GM19043 (cell line): ENCODE results near the gene HBP1.
"Not testable (repeated sequence)": the region's sequence is repeated elsewhere in the genome, so short reads cannot be mapped to it uniquely, and the experiment has no call there.

Experiments
- ATAC-seq: cut with Tn5 transposase; IDR thresholded peaks from one replicate; pipeline ENCODE4 v1.9.1; 2021; ENCODE audit warnings: low read depth; ENCODE audit not compliant: unreplicated experiment

HBP1 gene

DNA sequence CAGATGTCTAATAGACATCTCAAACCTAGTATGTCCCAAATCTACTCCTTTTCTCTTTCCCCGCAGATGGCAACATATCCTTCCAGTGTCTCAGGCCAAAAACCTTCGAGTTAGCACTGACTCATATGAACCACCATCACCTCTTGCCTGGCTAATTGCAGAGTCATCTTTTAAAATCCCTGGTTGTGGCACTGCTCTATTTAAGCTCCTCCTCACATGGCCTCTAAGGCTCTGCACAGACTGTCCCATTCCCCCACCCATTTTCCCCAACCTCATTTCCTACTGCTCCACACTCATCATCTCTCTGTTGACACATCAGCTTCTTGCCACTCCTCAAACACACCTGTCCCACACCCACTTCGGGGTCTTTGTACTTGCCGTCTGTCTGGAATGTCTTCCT, 16.8 kb upstream of the HBP1 start:
- ATAC-seq, result no peak

DNA sequence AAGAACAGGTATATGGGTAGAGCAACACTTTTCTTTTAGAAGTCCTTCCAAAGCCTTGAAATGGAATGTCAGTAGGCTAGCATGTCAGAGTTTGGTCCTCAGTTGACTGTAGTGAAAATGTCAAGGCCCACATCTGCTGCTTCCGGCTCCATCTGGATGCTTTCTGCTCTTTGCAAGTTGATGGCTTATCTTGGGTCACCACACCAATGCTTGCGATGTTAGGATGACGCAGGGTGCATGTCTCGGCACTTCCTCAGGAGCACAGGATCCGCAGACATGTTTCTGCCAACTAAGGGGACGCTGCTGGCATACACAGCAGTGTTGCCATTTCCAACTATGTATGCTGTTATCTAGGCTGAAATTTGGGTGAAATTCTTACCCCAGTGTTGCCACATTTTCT, 14.0 kb upstream of the HBP1 start:
- no peak for ATAC-seq

DNA sequence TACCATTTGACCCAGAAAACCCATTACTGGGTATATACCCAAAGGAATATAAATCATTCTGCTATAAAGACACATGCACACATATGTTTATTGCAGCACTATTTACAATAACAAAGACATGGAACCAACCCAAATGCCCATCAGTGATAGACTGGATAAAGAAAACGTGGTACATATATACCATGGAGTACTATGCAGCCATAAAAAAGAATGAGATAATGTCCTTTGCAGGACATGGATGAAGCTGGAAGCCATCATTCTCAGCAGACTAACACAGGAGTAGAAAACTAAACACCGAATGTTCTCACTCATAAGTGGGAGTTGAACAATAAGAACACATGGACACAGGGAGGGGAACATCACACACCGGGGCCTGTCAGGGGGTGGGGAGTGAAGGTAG, 13.1 kb upstream of the HBP1 start:
- ATAC-seq, result not testable (repeated sequence)

DNA sequence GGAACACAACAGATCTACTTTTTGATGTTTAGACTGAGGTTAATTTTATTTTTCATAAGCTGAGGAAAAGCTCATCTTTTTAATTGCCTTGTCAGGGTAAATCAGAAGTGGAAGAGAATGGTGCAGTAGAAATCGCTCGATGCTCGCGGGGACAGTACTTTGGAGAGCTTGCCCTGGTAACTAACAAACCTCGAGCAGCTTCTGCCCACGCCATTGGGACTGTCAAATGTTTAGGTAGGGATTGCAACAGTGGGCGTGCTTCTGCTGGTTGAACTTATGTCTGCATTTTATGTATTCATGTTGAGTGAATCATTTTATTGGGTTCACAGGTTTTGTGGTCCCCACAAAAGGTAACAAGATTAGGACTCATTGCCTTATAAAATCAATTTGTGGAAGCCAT, 11.7 kb upstream of the HBP1 start:
- ATAC-seq, result no peak

DNA sequence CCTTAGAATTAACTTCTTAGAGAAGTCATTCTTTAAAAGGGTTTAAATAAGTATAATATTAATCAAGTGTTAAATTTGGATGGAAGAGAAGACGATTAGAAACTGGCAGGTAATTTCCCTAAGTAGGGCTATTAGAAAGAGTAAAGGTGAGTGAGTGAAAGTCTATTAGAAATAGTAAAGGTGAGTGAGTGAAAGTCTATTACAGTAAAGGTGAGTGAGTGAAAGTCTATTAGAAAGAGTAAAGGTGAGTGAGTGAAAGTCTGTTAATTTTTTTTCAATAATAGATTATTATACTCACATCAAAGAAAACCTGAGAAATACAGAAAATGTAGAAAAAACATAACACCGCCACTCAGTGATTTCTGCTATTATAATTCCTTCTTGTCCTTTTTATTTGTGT, 10.8 kb upstream of the HBP1 start:
- ATAC-seq, result no peak

DNA sequence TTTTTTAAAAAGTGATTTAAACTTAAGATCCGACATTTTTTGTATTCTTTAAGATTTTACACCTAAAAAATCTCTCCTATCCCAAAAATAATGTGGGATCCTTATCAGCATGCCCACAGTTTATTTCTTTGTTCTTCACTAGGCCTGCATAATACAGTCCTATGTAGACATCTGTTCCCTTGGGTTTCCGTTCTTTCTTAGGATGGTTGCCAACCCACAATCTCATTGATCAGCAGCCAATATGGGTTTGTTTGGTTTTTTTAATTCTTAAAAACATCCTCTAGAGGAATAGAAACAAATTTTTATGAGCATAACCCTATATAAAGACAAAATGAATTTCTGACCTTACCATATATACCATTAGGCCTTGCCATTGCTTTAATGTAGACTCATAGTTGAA, 8.4 kb upstream of the HBP1 start:
- ATAC-seq, result no peak

DNA sequence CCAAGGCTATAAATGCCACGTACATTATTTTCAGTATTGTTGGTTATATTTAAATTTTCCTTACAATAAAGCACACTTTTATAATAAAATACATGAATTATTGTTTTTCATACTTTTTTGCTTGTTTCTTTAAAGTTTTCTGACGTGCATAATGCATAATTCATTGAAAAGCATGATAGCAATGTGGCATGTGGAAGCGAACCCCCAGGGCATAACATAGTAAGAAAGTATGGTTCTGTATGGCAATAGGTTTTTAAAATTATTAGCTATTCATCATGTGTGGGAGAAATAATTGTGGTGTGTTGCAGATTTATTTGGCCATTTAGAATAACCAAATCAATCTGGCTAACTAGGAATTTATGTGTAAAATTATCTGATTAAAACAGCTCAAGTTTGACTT, 7.4 kb upstream of the HBP1 start:
- no peak for ATAC-seq

DNA sequence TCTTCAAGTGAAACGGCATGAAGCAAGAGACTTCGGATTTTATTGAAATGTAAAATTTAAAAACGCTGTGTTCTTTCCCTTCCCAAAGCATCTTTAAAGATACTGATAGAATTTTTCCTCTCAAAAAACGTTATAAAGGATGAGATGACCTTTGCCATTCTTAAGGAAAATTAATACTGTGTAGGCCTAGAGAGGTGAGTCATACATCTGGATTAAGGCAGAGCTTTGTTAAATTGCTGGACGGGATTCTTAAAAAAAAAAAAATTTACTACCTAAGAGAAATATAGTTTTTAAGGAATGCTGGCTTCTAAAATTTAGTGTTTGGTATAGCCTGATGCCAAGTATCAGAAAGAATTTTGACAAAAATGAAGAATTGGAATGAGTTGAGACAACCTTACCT, 6.3 kb upstream of the HBP1 start:
- ATAC-seq, result no peak

DNA sequence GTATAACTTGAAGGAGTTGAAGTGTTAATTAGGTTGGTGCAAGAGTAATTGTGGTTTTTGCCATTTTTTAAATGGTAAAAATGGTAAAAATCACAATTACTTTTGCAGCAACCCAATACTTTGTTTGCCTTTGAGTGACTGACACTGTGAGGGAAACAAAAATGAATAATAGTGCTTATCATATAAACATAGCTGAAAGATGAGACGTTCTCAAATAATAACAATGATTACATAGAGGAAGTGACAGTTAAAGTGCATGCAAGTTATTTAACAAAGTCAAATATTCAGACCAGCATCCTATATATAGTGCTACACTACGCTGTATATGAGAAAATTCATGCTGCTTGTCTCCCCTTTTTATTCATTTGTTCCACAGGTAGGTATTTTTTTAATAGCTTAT, 4.7 kb upstream of the HBP1 start:
- ATAC-seq, result no peak

DNA sequence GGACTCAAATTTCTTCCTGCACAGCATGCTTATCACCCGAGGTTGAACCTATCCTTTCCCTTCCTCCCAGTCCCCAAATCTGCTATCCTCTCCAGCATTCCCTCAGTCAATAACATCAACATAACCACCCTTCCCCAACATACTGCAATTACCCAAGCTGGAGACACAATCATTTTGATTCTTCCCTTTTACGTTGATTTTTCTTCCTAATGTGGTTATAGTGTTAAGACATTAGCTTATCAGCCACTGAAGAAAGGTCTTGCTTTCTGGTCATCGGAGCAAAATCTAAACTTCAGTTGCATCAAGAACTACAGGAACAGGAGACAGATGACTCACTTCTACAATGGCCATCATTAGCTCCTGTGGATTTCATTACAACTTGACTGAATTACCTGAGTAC, 3.5 kb upstream of the HBP1 start:
- ATAC-seq, result no peak

DNA sequence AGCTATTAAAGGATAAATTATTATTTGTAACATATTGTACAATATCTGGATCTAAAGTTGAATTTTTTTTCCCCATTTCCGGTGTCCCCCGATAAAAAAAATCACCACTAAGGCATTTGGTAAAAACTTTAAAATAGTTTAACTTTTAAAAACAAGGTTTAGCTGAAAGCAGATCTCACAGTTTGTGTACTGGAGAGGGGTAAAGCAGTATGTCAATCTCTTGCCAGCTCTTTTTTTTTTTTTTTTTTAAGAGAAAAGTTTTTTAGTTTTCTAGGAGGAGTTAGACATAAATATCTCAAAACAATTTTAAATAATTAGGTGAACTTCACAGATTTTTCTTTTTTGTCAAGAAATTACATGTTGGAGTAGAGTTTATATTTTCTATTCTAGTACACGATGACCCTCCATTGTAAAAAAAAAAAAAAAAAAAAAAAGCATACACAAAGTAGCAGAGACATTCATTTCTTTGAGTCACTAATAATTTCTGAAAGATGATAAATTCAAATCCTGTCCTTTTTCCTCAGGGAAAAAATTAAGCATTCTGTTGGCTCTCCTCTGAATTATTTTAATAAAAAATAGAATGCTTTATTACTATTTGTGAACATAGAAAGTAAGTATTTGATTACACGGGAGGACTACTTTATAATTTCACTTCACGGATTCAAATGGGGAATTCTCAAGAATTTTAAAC, 1.9 kb upstream of the HBP1 start:
- no peak for ATAC-seq

DNA sequence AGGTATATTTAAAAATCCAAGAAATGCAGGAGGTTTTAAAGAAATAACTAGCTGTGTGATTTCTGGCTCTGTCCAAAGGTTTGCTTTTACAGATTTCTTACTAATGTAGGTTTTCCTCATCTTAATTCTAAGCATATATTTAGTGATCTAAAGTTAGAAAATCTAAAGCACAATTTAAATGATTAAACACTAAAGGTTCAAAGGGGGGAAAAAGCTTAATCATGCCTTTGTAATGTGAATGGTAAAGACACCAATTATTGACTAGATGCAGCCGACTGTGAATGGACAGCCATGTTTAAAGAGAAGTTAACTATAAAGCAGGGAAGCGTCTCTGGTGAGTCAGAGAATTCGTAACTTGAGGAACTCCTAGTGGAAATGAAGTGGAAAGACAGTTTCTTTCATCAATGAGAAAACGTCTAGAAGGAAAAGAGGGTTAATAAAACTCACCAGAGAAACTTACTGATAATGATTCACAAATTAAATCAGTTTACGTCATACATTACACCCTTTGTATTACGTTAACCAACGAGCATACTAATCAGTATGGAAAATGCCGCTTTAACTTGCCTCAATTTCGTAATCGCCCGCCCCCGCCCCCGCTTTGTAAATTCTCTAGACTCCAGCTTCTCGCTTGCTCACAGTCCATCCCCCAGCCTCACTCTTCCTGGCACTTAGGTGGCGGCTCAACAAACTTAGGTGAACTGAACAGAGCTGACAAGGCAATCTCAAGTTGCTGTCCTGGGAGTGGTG, 1.1 kb upstream of the HBP1 start:
- no peak for ATAC-seq

DNA sequence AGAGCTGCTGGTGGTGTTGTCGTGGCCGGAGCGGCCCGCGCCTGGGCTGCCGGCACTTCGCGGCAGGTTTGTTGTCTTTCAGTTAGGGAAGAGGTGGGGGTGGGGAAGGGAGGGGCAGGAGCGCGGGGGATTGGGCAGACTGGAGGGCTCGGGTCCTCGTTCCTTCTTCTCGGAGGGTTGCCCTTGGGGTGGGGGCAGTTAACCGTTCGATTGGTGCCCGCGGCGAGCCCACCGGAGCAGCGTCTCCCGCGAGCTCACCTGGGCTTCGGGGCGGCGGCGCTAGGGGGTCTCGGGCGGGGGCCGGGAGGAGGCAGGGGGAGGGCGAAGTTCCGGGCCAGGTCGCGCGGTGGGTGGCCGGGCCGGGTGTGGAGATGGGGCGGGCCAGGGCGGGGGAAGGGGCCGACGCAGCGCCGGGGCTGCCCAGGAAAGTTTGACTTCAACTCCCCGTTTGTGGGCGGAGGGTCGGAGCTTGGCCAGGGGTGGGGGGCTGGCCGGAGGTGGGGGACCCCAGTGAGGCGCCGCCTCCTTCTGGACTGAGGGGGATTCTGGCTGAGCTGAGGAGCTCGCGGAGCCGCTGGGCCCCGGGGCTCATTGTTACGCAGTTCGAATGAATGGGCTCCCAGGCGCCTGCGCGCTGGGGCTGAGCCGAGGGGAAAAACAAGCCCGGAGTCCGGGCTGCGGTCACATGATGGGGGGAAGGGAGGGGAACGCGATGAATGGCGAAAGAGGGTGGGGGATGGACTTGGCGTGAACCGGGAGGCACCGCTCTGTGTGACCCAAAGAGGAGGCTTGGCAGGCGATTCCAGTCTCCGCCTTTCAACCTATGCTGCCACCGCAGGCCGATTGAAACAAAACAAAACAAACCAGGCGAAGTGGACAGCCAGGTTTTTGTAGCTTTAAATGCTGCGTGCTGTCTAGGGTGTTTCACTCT, 582 bp downstream of the HBP1 start:
- ATAC-seq, result peak; percentile 16

DNA sequence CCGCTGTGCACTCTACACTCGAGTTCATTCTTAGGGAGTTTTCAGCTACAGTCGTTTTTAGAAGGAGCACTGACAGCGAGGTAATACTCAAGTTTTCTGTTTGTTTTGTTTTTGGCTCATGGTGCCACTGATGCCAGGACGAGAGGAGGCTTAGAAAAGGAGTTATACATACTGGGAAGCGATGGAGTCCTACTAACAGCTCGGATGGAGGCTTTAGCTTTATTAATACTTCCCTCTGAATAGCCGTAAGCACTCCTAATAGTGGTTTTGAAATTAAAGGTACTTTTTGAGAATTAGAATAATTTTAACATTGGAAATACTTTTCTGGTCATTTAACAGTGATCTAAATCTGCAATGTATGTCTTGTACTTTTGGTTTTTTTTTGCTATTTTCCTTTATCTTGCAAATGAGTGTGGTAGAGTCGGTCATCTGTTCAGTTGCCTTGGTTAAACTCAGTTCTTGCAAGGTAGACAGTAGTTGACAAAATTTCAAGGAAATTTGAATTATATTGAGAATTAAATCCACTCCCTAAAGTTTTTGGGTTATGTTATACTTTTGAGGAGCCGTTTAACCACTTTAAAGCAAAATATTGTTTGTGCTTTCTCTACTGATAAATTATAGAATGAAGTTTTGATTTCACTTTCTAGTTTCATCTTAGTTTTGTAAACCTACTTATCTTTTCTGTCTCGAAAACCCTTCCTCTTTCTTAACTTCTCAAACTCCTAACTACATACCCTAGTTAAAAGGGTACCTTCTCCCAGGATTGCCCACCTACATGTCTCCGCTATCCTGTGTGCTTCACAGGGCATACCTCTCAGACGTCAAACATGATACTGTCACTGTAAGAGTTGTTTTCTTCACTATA, 1.5 kb downstream of the HBP1 start:
- ATAC-seq, result no peak

DNA sequence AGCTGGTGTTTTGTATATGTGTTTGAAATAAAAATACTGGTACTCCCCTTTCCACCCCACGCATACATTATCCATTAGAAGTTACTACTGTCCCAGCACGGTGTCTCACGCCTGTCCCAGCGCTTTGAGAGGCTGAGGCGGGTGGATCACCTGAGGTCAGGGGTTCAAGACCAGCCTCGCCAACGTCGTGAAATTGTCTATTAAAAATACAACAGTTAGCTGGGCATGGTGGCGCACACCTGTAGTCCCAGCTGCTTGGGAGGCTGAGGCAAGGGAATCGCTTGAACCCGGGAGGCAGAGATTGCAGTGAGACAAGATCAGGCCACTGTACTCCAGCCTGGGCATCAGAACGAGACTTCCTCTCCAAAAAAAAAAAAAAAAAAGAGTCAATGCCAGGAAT, 2.7 kb downstream of the HBP1 start:
- ATAC-seq, result no peak

DNA sequence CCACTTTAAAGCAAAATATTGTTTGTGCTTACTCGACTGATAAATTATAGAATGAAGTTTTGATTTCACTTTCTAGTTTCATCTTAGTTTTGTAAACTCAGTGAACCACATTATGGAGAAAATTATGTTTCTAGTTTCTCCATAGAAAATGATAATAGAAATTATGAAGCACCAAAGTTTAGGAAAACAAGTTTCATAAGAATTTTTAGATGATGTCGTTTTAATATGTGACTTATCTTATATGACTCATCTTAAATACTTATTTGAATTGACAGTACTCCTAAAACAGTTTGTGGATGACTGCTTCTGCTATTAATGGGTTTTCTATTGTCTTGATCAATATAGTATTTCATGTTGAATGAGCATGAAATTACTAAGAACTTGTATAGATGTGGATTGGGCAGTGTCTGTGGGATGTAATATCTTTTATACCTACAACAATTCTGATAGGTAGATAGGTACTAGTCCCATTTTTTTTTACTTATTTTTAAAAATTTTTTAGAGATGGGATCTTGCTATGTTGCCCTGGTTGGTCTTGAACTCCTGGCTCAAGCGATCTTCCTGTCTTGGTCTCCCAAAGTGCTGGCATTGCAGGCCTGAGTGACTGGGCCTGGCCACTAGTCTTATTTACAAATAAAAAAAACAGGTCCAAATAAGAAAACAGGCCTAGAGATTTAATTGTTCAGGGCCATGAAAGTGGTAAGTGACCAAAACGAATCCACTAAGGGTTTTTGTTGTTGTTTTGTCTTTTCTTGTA, 3.7 kb downstream of the HBP1 start:
- ATAC-seq, result no peak

DNA sequence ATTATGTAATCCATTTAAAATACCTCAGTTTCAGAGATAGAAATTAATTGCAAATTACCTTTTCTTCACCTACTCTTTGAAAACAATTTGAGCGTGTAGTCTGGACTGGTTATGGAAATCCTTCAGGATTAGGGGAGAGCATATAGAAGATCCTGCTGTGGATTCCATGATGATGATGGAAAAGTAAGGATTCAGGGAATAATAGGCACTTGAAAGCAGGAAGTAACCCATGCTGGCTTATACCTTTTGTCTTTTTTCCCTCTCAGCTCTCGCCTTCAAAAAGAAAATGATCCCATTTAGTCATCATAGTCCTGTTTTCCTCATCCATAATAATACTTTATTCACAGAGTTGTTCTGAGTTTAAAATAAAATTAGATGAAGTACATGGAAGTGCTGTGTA, 4.4 kb downstream of the HBP1 start:
- ATAC-seq, result no peak

DNA sequence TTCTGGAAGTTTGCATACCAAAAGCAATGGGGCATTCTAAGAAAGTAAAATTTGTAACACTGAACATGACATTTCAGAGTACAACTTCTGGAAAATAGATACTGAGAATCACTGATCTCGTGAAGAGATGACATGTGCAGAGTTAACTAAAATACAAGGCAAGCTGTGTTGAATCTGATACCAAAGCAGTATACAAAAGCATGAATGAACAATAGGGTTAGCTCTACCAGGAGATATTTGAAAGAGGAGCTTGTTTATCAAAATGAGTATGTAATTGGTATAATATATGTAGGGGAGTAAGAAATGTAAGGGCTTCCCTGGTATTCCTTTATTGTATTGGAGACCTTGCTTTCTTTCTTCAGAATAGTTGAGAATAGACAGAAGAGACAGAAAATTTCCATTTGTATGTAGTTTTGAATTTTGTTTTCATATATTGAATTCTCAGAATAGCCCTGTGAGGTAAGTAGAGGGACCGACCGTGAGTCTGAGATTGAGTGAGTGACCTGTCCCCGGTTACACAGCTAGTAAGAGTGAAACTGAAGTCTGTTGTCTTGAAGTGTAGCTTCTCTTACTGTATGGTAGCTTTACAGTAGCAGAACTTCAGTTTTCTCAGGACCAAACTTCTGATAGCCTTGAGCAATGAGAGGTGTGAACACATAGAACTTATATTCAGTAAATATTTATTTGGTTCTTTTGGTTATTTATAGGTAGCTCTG, 5.0 kb downstream of the HBP1 start:
- ATAC-seq, result peak; percentile 51
